AML-193 (cell line): ENCODE results near the gene GLRA3.
"Not testable (repeated sequence)": the region's sequence is repeated elsewhere in the genome, so short reads cannot be mapped to it uniquely, and the experiment has no call there.

Experiments
- DNase-seq, 2 experiments: peaks; one replicate each; lab custom pipeline; 2025; lab: John Stamatoyannopoulos, UW

The GLRA3 gene

DNA sequence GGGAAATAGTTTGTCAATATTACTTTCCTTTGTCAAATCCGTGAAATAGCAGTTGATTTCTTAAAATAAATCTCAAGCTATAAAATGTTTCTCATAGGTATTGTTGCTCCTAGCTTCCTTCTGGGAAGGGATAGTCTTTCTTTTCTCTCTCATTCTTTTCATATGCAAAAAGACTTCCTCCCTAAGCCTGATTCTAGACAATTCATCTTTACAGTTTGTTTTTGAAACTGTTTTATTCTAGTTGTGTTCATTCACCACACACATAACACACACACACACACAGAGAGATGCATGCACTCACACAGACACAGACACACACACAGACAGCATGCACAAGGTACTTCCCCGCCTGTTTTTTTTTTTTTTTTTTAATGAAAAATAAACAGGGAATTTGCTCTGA, 18.2 kb downstream of the GLRA3 start:
- no peak for DNase-seq

GRCh38 chr4:174808836-174809235, 20.2 kb downstream of the GLRA3 start:
- DNase-seq: no peak

GRCh38 chr4:174808119-174808518, 20.9 kb downstream of the GLRA3 start:
- DNase-seq: no peak

GRCh38 chr4:174805746-174806145, 23.3 kb downstream of the GLRA3 start:
- no peak for DNase-seq

DNA sequence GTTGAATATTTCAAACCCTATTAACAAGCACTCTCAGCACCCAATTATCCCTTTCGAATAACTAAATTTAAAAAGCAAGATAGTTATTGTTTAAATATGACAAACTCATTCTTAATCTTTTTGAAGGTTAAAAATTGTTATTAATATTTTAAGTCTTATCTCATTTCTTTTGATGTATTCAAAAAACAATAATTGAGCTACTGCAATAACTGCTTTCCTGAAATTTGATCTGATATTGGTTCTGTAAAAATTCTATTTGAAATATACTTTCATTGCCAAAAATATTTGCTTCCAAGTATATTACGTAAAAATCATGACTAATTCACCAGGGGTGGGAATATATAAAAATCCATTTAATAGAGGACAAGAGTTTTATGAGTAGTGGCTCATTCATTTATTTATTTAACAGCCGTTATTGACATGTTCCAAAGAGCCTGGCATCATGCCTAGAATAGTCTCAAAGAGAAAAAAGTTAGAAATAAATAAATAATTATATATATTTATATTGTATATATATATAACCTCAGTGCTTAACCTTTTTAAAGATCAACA, 34.4 kb downstream of the GLRA3 start:
- DNase-seq: no peak

- no peak for DNase-seq
These were observed 39.4 kb downstream of the GLRA3 start for GRCh38 chr4:174789657-174790056.

DNA sequence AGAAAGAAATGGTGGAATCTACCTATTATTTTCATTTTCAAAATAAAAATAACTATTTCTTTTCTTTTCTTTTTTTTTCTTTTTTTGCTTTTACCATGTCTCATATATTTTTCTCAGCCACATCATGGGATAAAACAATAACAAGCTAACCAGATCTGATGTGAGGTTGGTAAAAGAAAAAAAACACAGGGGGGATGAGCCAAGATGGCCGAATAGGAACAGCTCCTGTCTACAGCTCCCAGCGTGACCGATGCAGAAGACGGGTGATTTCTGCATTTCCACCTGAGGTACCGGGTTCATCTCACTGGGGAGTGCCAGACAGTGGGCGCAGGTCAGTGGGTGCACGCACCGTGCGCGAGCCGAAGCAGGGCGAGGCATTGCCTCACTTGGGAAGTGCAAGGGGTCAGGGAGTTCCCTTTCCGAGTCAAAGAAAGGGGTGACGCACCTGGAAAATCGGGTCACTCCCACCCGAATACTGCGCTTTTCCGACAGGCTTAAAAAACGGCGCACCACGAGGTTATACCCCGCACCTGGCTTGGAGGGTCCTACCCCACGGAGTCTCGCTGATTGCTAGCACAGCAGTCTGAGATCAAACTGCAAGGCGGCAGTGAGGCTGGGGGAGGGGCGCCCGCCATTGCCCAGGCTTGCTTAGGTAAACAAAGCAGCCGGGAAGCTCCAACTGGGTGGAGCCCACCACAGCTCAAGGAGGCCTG, 50.6 kb downstream of the GLRA3 start:
- not testable (repeated sequence) for DNase-seq

DNA sequence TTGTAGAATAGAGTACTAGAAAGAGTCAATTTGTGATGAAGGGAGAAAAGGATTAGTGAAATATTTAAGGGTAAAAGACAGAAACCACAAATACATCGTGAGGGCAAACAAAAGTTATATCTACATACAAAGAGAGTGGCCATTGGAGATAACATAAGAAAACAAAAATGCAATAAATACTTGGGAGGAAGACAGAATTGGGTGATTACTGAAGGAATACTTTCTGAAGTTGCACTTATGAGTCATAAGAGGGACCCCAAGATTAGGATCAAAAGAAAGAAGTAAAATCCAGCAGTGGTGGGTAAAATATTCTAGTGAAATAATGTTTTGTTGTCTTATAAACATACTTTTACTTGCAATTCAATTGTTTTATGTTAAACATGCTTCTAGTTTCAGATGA, 53.7 kb downstream of the GLRA3 start:
- DNase-seq: no peak

- DNase-seq: peak; percentile 60 to 70
These were observed 64.8 kb downstream of the GLRA3 start for GRCh38 chr4:174764105-174764729.

- DNase-seq: no peak
These were observed 65.5 kb downstream of the GLRA3 start for GRCh38 chr4:174763454-174764104.

GRCh38 chr4:174761451-174761850, 67.6 kb downstream of the GLRA3 start:
- DNase-seq: no peak

- no peak for DNase-seq
These were observed 71.3 kb downstream of the GLRA3 start for GRCh38 chr4:174757736-174758135.

GRCh38 chr4:174753021-174753420, 76.0 kb downstream of the GLRA3 start:
- DNase-seq: no peak

DNA sequence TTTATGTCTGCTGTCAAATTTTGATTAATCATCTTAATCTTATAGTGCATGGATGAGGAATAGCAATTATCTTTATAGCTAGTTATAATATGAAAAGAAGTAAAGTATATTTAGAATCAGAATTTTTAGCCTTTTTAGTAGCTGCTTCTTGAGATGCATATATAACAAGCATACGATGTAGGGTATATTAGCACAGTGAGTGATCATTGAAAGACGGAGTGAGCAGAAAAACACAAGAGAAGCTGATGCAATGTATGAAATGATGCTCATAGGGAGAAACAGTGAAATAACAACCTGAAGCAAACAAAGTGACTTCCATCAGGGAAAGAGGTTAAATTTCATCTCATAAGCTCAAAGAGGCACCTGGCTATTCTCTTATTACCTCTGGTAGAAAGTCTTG, 77.0 kb downstream of the GLRA3 start:
- DNase-seq: no peak

DNA sequence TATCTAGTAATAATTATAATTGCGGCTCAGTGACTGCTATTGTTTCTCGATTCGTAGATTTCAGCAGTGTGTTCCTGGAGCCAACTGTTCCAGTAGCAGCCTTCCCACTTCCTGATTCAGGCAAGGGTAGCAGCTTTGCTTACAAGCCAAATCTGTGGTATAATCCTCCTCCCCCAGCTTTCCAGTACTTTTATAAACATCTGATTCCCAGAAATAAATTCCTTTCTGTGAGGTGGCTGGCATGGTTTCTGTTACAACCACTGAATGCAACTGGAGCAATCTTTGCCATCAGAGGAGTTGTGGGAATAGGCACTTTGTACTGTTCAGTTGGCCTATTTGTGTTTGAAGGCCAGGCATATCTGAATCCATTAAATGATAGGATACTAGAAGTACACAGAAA, 80.0 kb downstream of the GLRA3 start:
- no peak for DNase-seq

DNA sequence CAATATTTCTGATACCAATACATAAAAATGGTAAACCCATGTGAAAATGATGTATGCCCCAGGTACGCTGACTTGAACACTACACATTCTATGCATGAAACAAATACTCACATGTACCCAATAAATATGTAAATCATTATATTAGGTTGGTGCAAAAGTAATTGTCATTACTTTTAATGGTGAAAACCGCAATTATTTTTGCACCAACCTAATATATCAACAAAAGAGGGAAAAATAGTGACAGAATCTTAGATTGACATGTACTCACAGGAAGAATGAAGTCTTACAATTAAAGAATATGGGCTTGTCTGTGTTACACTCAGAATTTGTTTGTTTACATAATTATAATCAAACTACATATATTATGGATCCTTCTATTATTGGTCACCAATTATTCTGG, 82.3 kb downstream of the GLRA3 start:
- DNase-seq: no peak

DNA sequence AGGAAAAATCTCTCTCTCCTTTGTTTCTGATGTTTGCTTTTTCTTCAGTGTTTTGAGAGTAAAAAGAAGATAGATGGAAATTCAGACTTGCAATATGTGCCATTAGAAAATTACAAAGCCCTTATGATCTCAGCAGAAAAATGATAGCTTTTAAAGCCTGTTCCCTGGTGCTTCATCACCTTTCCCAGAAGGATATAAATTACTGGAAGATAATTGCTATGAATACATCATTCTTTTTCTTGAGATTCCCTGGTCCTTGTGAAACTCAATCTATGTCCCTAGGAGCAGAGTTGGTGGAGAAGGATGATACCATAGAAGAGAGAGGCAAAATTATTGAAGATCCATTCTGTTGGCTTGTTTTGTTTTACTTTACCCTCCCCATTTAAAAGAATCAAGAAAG, 86.5 kb downstream of the GLRA3 start:
- DNase-seq: no peak

GRCh38 chr4:174739576-174739975, 89.5 kb downstream of the GLRA3 start:
- no peak for DNase-seq

DNA sequence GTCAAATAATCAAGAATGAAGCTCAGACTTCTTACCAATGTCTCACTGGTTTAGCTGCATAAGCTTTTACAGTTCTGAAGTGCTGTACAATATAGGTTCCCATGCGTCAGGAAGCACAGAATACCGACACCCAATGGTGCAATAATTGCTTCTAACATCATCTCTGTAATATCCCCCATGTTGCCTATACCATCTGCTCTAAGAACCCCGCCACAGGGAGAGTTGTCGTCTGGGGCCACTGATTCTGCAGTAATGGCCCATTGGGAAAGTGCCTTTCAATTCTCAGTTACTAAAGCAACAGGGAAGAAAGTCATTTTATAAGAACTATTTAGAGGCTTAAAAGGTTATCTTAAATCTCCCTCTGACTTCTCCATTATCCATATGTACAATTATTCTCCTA, 94.9 kb downstream of the GLRA3 start:
- DNase-seq: no peak

DNA sequence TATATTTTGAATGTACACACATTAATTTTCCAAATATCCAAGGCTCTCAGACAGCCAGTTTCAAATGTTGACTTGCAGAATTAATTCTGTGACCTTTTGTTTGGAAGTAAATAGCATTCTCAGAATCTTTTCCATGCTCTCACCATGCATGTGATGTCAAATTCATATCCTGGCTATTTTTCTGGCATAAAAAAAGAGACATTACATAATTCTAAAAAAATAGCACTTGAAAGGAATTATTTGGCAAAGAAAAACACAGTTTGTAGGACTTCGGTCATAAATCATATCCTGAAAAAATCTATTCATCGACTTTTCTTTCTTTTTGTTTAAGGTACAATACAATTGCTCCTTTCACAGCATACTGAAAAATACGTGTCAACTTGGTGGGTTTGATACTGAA, 111.2 kb downstream of the GLRA3 start:
- DNase-seq: no peak

GRCh38 chr4:174716986-174717770, 111.9 kb downstream of the GLRA3 start:
- no peak for DNase-seq
